GM18502 (cell line): ENCODE data around the gene SCN5A.

Experiments used
- ATAC-seq: cut with Tn5 transposase; IDR thresholded peaks from one replicate; pipeline ENCODE4 v1.9.1; 2021; ENCODE audit warnings: mild to moderate bottlenecking; ENCODE audit not compliant: unreplicated experiment, poor library complexity

The SCN5A gene

GRCh38 chr3:38548154-38548931 is 101.1 kb downstream of the SCN5A start:
- ATAC-seq: no peak

- ATAC-seq: no peak
Observed at GRCh38 chr3:38545983-38546382, 103.5 kb downstream of the SCN5A start.

DNA sequence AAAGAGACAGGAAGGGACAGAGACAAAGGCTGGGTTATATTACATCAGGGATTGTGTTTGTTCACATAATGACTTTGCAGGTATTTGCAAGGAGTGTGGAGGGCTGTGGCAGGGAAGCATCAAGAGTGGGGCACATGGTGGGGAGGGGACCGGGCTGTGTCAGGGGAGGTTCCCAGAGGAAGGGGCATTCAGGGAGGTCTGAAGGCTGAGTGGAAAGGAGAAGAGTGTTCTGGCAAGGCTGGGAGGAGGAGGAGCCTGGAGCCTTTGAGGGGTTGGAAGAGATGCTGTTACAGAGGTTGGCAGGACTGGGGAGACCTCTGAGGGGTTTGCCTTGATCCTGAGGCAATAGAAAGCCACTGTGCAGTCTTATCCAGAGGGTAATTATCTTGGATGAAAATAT is 103.9 kb downstream of the SCN5A start:
- no peak for ATAC-seq

DNA sequence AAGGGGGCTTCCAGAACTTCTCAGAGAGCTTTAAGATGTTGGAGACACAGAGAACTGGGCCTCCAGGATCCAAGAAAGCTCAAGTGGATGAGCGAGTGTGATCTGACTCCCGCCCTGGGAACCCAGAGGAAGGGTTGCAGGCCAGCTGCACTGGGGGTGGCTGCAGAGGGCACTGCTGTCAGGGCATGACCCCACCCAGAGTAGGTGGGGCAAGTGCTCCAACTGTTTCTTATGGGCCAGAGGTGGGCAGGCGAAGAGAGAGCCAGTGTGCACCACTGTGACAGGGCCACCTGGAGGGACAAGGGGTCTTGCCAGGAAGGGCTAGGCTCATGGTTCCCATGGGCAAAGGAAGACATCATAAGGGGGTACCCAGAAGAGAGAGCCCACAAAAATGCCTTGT is 104.6 kb downstream of the SCN5A start:
- no peak for ATAC-seq

- ATAC-seq: no peak
Observed at GRCh38 chr3:38543586-38543985, 105.9 kb downstream of the SCN5A start.

DNA sequence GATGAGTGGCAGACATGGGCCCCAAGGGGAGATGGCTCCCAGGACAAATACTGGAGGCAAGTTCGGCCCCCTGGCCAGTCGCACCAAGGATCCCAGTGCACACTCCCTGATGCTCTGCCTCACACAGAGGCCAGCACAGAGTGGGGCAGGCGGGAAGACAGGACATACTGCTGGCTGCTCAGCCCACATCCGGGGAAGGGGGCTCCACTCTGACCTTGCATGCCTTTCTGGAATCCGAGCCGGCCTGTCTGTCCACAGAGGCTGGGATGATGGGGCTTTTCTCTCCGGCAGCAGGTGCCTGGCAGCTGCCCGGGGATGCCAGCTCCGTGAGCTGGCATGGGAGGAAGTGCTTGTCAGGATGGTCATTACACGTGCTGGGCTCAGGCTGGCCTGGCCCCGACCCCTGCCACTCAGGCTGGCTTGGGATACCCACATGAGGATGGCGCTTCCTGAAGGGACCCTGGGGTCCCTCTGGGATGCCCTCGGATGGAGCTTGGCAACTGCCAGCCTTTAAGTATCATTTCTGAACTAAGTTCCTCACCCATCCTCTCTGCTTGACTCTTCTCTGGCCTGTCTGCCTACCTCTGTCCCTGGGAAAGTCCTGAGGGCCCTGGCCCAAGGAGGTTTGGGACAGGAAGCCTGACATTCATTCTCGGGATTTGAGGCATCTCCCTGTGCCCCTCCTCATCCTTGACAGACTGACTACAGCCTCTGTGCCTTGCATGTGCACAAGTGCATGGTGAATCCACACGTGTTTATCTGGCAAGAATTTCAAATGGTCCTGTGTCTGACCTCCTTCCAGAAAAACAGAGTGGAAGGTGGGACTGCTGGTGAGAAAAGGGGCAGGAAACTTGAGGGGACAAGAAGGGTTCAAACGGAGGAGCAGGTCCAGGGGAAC is 106.8 kb downstream of the SCN5A start:
- ATAC-seq: no peak

- ATAC-seq: no peak
Observed at GRCh38 chr3:38541806-38542205, 107.7 kb downstream of the SCN5A start.

- no peak for ATAC-seq
Observed at GRCh38 chr3:38538773-38539353, 110.6 kb downstream of the SCN5A start.

DNA sequence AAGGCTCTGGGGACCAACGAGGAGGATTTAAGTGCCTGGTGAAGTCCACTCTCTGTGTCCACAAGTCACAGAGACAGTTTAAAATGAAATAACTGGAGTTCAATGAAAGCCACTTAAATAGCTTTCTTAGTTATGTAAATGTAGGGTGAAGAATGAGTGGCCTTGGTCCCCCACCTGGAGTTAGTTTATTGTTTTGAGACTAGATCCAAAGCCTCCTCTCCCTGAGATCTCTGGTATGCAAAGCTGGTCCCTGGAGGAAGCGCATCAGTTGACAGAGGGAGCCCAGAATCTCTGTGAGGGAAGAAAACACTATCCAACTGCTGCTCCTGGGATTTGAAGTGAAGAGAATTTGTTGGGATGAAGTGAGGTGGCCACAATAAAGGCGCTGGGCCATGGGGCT is 112.8 kb downstream of the SCN5A start:
- ATAC-seq: no peak

- ATAC-seq: no peak
Observed at GRCh38 chr3:38534604-38535003, 114.9 kb downstream of the SCN5A start.

GRCh38 chr3:38534180-38534579 is 115.3 kb downstream of the SCN5A start:
- no peak for ATAC-seq

DNA sequence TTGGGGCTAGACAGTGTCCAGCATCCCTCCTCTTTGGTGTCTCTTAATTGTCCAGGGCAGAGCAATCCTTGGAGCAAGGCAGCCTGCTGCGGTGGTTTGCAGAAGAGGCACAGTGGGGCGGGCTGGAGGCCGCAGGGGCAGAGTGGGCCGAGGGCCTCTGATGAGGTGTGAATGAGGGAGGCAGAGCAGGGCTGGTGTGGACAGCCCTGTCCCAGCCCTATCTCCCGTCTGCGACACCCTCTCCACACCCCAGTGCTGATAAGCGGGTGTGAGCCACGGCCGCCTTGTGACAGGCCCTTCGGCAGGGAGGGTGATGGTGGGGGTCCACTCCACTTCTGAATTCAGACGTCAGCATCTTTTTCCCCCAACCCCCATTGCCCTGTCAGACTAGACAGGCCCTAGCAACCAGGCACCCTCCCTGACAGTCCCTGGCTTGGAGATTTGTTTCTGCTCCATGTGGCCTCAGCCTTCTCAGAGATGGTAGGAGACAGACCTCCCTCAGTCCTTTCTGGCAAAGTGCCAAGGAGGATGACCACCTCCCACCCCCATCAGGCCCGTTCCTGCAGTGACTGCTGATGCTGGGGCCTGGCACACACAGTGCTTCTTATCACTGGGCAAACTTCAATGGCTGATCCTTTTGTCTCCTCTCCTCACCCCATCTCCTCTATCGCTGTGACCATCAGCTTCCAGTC is 116.1 kb downstream of the SCN5A start:
- no peak for ATAC-seq

DNA sequence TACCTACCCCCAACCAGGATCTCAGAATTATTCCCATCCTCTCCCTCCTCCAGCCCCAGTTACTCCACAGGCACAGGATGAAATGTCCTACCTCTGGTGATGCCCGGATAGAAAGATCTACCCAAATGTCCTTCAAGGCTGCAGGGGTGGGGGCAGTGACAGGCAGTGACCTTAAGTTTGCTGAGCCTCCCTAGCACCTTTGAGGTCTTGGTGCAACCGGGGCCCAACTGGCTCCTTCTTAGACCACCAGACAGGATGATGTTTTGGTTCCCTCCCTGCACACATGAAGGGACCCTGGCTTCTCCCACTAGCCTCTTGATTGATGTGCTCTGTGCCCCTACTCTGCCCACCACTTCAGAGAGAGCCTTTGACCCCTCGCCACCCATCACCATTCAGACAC is 117.0 kb downstream of the SCN5A start:
- no peak for ATAC-seq

DNA sequence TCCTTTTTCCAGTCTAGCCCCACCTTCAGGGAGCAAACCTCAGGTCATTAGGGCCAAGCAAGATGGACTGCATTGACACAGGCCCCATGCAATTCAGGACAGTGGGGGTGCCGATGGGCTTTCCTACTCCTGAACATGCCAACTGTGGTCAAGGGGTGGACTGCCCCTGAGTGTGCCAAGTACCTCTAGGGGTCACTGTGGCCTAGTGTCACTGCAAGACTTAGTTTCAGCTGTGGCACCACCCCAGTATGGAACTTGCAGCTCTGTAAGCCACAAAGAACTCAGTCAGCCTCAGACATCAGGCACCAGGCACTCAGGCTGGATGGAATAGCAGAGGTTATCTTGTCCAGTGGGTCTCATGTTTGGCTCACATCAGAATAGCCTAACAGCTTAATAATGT is 121.0 kb downstream of the SCN5A start:
- ATAC-seq: no peak

- ATAC-seq: no peak
Observed at GRCh38 chr3:38526792-38527191, 122.7 kb downstream of the SCN5A start.

DNA sequence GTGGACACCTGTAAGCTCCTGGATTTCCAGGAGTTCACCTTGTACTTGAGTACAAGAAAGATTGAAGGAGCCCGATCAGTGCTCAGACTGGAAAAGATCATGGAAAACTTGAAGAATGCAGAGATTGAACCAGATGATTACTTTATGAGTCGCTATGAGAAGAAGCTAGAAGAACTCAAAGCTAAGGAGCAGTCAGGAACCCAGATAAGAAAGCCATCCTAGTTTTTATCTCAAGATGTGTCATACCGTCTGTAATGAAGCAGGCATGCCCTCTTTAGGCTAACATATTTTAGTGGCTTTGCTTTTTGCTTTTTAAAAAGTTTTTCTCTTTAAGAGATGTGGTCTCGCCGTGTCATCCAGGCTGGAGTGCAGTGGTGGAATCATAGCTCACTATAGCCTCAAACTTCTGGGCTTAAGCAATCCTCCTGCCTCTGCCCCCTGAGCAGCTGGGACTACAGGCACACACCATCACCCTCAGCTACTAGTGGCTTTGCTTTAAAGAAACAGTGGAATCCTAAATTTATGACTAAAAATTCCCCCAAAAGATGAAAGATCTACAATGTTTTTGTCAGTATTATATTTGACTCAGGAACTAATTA is 125.2 kb downstream of the SCN5A start:
- ATAC-seq: no peak

DNA sequence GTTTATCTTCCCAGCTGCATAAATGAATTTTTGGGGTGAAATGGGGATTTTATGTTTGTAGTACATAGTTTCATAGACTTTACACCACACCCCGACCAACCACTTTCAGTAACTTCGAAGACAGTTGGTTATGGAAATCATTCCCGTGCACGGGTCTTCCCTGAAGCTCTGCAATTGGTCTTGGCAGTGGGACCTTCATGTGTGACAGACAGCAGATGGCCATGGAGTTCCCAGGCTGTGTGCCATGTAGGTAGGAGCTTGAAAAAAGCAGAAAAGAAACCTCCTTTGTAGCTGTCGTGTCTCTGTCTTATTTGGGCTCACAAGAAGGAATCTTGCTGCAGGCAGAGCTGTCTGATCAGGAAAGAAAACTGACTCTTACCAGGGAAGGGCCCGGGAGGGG is 127.5 kb downstream of the SCN5A start:
- ATAC-seq: no peak

DNA sequence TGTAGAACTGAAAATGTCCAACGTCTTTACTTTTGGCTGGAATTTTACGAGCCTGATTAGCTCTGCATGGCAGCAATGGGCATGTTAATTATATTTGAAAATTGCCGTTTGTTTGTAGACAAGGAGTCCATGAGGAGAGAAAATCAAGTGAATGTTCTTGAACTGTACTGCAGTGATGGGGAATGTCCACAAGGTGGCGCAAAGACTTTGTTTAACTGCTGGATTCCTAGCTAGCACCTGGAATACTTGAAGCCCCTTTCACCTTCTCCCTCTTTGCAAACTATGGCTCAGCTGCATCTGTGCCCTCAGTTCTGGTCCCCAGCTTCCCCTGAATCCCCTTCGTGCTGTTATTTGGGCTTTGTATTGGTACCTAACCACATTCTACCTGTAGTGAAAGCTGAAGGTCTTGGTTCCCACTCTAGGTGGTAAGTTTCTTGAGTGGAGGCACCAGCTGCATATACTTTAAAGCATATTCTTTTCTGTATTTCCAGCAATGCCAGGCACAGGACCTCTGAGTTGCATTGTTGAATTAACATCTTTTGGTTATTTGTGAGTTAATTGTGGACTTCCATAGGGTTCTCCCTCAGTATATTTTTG is 128.0 kb downstream of the SCN5A start:
- ATAC-seq: no peak

DNA sequence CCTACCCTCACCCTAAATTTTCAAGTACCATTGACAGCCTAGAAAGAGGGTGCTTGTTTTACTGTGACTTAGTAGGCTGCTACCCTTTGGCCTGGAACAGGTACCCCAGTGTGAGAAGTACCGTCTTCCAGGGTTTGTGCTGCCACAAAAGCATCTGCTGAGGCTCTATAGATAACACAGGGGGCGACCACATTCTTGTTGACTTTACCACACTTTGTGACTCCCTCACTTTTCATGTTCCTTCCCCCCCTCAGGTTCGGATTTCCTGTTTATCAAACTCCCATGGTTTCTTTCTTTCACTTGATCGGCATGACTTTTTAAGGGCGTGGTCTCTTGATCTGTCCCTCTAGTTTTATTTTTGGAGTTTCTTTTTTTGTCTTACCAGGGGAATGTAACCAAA is 129.8 kb downstream of the SCN5A start:
- no peak for ATAC-seq

GRCh38 chr3:38519000-38519399 is 130.5 kb downstream of the SCN5A start:
- ATAC-seq: no peak
